GM12878 (cell line): ENCODE data around the gene RALGAPA2.

ENCODE experiments used
- KDM1A ChIP-seq: fragments of 200-600 bp; sonication (generic); IDR thresholded peaks from 2 replicates; pipeline ENCODE4 v1.6.1; 2016; ENCODE audit warnings: borderline replicate concordance
- NFYA ChIP-seq: IDR thresholded peaks from 2 replicates; pipeline ENCODE4 v1.6.1; 2011; ENCODE audit warnings: low read depth, mild to moderate bottlenecking, low read length, improper control_type of control experiment, borderline replicate concordance

GRCh38 chr20:20531283-20531682 lies 181.2 kb downstream of the RALGAPA2 start:
- TF ChIP-seq NFYA, result no peak
- no peak for TF ChIP-seq KDM1A
